ENCODE results near the gene CDH4. TPM values are rescaled to one million over a fixed set of nuclear protein-coding genes. Genes with fewer than 3 reads are reported as not detected.

Gene CDH4
- total and polyA plus RNA-seq, 2 donors (not counting 3 experiments of a cell fraction or from before 2014, with no cell fraction given) = 0.17 to 0.51 TPM

GRCh38 chr20:61520076-61520892 lies 268.2 kb downstream of the CDH4 start:
- Histone ChIP-seq H3K9ac (replicated peaks; ENCODE audit: extremely low read depth, insufficient read depth, low read length) (no peak overlapping the region), H3K4me1 (ENCODE audit: control insufficient read depth, extremely low read depth, insufficient read depth, low read length) (no peaks in the 10 kb centered on the region), H3K36me3 (ENCODE audit: control insufficient read depth in 2 of 2, extremely low read depth in 1 of 2, insufficient read depth in 2 of 2, low read length in 2 of 2) (no peaks in the 10 kb centered on the region), H3K9me1 (replicated peaks; ENCODE audit: control insufficient read depth, extremely low read depth, insufficient read depth, low read length) (no peaks in the 10 kb centered on the region), H3K4me3 (replicated peaks in 1 of 3; ENCODE audit: insufficient read depth in 1 of 3, low read depth in 1 of 3, low read length in 3 of 3) (no peak overlapping the region), H3K79me2 (ENCODE audit: control insufficient read depth, insufficient read depth, low read length) (no peaks in the 10 kb centered on the region), H3K27me3 (ENCODE audit: control insufficient read depth in 2 of 2, insufficient read depth in 2 of 2, low read length in 2 of 2) (no peaks in the 10 kb centered on the region), H3K9me3 (replicated peaks; ENCODE audit: control insufficient read depth, insufficient read depth, low read length) (peaks cover 6% of the 10 kb centered on the region), H4K20me1 (replicated peaks; ENCODE audit: control insufficient read depth, extremely low read depth, insufficient read depth, low read length) (no peaks in the 10 kb centered on the region), H2AFZ (ENCODE audit: low read depth, low read length) (no peak overlapping the region), H3K27ac (ENCODE audit: insufficient read depth, low read depth, low read length) (no peak overlapping the region), H3K4me2 (ENCODE audit: insufficient read depth, low read length) (no peak overlapping the region)
- TF ChIP-seq GATA2 (IDR thresholded peaks at IDR 0.05; ENCODE audit: insufficient read depth, insufficient read length, low read depth, low read length) = no peak
- no peak for TF ChIP-seq MYC (IDR thresholded peaks at IDR 0.05; ENCODE audit: low read depth, low read length)
- no peak for TF ChIP-seq JUN (IDR thresholded peaks at IDR 0.05; ENCODE audit: borderline replicate concordance, insufficient read depth, insufficient read length, low read depth)
- TF ChIP-seq POLR2AphosphoS5 (IDR thresholded peaks at IDR 0.05; ENCODE audit: insufficient read depth, low read depth, low read length) = no peak
- no peak for TF ChIP-seq MAX (IDR thresholded peaks at IDR 0.05; ENCODE audit: insufficient read depth, insufficient read length)
- no peak for TF ChIP-seq FOS (IDR thresholded peaks at IDR 0.05; ENCODE audit: borderline replicate concordance, insufficient read depth, low read length)
- no peak for TF ChIP-seq CTCF (IDR thresholded peaks at IDR 0.05; ENCODE audit: extremely low read depth in 1 of 2, insufficient read depth in 1 of 2, low read depth in 1 of 2, low read length in 2 of 2)
- no peak for TF ChIP-seq EZH2 (IDR thresholded peaks at IDR 0.05; ENCODE audit: borderline replicate concordance, low read depth, low read length, severe bottlenecking)
- TF ChIP-seq POLR2A (IDR thresholded peaks at IDR 0.05; ENCODE audit: low read depth, low read length) = no peak
- ChIA-PET CTCF (no interaction called here), POLR2A (no interaction called here)
- no peak for DNase-seq (ENCODE audit: low read depth, low spot score)
- dilution Hi-C loops (cut with MboI; ENCODE audit: extremely low pct_ligation_motif_present, low sequenced_read_pairs) = no loop called here
- no peak for FAIRE-seq
- intact Hi-C loops (cut with micrococcal nuclease) = no loop called here
- BruUV-seq (replicated peaks) = no TSS peak

All from endothelial cell of umbilical vein (primary cell).